CD4-positive, alpha-beta T cell treated with Interleukin-10 for 1 hour (primary cell): ENCODE data around the gene CPSF4L.
"Not testable (repeated sequence)": the region's sequence is repeated elsewhere in the genome, so short reads cannot be mapped to it uniquely, and the experiment has no call there.

Experiments used
- DNase-seq: peaks from one replicate; pipeline ENCODE4 v3.0.0-alpha.2; 2020

Gene CPSF4L

GRCh38 chr17:73261617-73261951 lies at the start of gene CPSF4L:
Gene CPSF4L (minus strand): TSS chr17:73261880. CDS start chr17:73261818, 62 bp downstream.
- no peak for DNase-seq

GRCh38 chr17:73311428-73311780 lies 49.7 kb upstream of the CPSF4L start:
- DNase-seq = no peak

- no peak for DNase-seq
Observed at GRCh38 chr17:73309727-73310596, 48.3 kb upstream of the CPSF4L start.

GRCh38 chr17:73308959-73309358 lies 47.3 kb upstream of the CPSF4L start:
- DNase-seq = not testable (repeated sequence)

- no peak for DNase-seq
Observed at GRCh38 chr17:73308017-73308823, 46.5 kb upstream of the CPSF4L start.

- DNase-seq = no peak
Observed at GRCh38 chr17:73307130-73307529, 45.5 kb upstream of the CPSF4L start.

GRCh38 chr17:73305845-73306836 lies 44.5 kb upstream of the CPSF4L start:
- DNase-seq = no peak

- no peak for DNase-seq
Observed at GRCh38 chr17:73304971-73305812, 43.5 kb upstream of the CPSF4L start.

- no peak for DNase-seq
Observed at GRCh38 chr17:73304438-73304837, 42.8 kb upstream of the CPSF4L start.

GRCh38 chr17:73302189-73302588 lies 40.5 kb upstream of the CPSF4L start:
- DNase-seq = no peak

- DNase-seq = no peak
Observed at GRCh38 chr17:73301369-73301768, 39.7 kb upstream of the CPSF4L start.

GRCh38 chr17:73300392-73300791 lies 38.7 kb upstream of the CPSF4L start:
- DNase-seq = no peak

- no peak for DNase-seq
Observed at GRCh38 chr17:73297934-73298861, 36.5 kb upstream of the CPSF4L start.

GRCh38 chr17:73293480-73293911 lies 31.8 kb upstream of the CPSF4L start:
- DNase-seq = no peak

- no peak for DNase-seq
Observed at GRCh38 chr17:73293031-73293430, 31.4 kb upstream of the CPSF4L start.

GRCh38 chr17:73292031-73292531 lies 30.4 kb upstream of the CPSF4L start:
- no peak for DNase-seq

- peak; percentile 18 for DNase-seq
Observed at GRCh38 chr17:73291260-73291801, 29.7 kb upstream of the CPSF4L start.

GRCh38 chr17:73290399-73291259 lies 28.9 kb upstream of the CPSF4L start:
- DNase-seq = no peak
